GM13976 (cell line): Measurements from ENCODE around the gene C1RL.

Experiments used
- DNase-seq: peaks from one replicate; pipeline ENCODE4 v3.0.0; 2012; ENCODE audit warnings: low spot score
- in situ Hi-C: fragments of 300-500 bp; cut with MboI; formaldehyde crosslinking; loops from one replicate; pipeline ENCODE4 v1.12.0; 2022; ENCODE audit warnings: low sequenced_read_pairs, mixed read lengths, inconsistent platforms; ENCODE audit not compliant: unreplicated experiment
- TF ChIP-seq, protein P1 (sequence below): IDR thresholded peaks from 2 replicates; pipeline ENCODE4 v1.5.1; 2012; ENCODE audit warnings: borderline replicate concordance, mild to moderate bottlenecking; ENCODE audit not compliant: insufficient read depth; ENCODE audit errors: extremely low read depth, missing control alignments, control extremely low read depth

The C1RL gene, protein sequence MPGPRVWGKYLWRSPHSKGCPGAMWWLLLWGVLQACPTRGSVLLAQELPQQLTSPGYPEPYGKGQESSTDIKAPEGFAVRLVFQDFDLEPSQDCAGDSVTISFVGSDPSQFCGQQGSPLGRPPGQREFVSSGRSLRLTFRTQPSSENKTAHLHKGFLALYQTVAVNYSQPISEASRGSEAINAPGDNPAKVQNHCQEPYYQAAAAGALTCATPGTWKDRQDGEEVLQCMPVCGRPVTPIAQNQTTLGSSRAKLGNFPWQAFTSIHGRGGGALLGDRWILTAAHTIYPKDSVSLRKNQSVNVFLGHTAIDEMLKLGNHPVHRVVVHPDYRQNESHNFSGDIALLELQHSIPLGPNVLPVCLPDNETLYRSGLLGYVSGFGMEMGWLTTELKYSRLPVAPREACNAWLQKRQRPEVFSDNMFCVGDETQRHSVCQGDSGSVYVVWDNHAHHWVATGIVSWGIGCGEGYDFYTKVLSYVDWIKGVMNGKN

DNA sequence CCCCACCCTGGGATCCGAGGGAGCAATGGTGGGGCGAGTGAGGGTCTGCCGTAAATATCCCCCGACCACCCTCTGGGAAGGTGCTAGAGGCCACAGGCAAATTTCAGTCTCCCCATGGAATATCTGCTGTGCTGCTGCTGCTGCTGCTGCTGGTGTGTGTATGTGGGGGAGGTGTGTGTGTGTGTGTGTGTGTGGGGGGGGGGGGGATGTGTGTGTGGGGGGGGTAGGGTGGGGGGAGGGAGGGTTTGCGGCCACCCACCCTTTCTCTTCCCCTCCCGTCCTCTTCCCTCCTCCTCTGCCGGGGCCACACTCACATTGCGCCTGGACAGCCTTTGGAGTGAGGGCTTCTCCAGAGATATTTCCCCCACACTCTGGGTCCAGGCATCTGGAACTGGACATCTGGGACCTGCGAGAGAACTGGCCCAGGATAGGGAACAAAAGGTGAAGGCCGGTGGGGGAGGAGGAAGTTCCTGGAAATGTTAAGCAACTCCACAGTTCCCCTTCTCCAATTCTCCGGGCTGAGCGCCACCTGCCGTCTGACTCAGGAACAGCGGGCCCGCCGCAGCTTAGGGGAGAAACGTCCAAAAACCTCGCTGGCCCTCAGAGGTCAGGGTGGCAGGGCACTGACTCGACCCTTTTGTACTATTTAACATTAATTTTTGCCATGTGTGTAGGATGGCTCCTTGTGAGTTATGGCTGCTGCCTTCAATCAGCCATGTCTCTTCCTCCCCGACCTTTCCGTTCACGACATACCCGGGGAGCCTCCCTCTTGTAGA is at the start of gene C1RL:
C1RL (minus strand) TSS at position 419 of the 776 bp plus-strand sequence; CDS start at position 385, 34 bp downstream.
- in situ Hi-C loops: loop anchor here (25.0 kb wide), 1 partner anchor 172 kb away; the partner anchor contains the start of genes ATN1, C12orf57 and RNU7-1
- DNase-seq: peak; percentile 77
- TF ChIP-seq, protein P1, sequence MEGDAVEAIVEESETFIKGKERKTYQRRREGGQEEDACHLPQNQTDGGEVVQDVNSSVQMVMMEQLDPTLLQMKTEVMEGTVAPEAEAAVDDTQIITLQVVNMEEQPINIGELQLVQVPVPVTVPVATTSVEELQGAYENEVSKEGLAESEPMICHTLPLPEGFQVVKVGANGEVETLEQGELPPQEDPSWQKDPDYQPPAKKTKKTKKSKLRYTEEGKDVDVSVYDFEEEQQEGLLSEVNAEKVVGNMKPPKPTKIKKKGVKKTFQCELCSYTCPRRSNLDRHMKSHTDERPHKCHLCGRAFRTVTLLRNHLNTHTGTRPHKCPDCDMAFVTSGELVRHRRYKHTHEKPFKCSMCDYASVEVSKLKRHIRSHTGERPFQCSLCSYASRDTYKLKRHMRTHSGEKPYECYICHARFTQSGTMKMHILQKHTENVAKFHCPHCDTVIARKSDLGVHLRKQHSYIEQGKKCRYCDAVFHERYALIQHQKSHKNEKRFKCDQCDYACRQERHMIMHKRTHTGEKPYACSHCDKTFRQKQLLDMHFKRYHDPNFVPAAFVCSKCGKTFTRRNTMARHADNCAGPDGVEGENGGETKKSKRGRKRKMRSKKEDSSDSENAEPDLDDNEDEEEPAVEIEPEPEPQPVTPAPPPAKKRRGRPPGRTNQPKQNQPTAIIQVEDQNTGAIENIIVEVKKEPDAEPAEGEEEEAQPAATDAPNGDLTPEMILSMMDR: peak; percentile 94

DNA sequence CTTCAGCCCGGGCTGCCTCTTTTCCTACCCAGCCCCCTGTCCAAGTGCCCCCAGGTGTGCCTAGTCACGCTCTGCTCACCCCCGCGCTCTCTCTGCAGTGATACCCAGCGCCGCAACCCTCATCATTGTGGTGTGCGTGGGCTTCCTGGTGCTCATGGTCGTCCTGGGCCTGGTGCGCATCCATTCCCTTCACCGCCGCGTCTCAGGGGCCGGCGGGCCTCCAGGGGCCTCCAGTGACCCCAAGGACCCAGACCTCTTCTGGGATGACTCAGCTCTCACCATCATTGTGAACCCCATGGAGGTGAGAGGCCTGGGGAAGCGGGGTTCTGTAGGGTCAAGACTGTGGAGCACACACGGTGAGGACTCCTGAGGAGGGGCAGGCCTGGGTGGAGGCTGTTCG is 48.4 kb upstream of the C1RL start:
- TF ChIP-seq, protein P1: no peak
- no peak for DNase-seq
- in situ Hi-C loops: no loop called here

GRCh38 chr12:7156259-7157197 is 47.5 kb upstream of the C1RL start:
- peak; percentile 24 for DNase-seq
- in situ Hi-C loops: no loop called here
- TF ChIP-seq, protein P1: no peak

DNA sequence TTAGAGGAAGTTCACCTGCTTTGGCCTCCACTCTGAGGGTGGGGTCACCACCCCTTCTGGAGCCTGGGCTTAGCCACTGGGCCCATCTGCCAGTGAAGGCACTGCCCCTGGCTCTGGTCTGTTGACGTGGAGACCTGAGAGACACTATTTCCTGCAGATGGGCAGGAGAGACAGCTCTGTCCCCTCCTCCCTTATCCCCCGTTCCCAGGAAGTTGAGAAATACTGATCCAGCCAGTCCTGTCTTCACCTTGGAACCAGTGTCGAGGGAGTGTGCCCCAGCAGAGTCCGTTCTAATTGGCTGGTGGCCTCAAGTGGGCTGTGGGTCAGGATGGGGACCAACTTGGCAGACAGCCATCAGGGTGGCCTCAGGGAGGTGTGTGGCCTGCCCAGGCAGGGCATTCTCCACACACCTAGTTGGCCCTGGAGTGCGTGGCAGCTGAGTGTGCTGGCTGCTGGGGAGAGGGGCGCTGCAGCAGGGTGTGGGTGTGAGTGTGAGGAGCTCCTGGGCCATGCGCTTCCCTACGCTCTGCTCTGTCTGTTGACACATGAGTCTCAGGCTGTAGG is 46.5 kb upstream of the C1RL start:
- DNase-seq: peak; percentile 15
- TF ChIP-seq, protein P1: no peak
- in situ Hi-C loops: no loop called here

- in situ Hi-C loops: no loop called here
- TF ChIP-seq, protein P1: no peak
Observed at GRCh38 chr12:7154901-7155470, 46.0 kb upstream of the C1RL start.

More at GRCh38 chr12:7154901-7155470, 46.0 kb upstream of the C1RL start:
- DNase-seq: peak; percentile 10
